Measurements from ENCODE around the gene FTCDNL1.
A peak's percentile ranks its signal among the peaks of the same experiment; 100 is the strongest.

The FTCDNL1 gene

GRCh38 chr2:199797431-199798403, 53.3 kb downstream of the FTCDNL1 start:
- TF ChIP-seq, protein P1, sequence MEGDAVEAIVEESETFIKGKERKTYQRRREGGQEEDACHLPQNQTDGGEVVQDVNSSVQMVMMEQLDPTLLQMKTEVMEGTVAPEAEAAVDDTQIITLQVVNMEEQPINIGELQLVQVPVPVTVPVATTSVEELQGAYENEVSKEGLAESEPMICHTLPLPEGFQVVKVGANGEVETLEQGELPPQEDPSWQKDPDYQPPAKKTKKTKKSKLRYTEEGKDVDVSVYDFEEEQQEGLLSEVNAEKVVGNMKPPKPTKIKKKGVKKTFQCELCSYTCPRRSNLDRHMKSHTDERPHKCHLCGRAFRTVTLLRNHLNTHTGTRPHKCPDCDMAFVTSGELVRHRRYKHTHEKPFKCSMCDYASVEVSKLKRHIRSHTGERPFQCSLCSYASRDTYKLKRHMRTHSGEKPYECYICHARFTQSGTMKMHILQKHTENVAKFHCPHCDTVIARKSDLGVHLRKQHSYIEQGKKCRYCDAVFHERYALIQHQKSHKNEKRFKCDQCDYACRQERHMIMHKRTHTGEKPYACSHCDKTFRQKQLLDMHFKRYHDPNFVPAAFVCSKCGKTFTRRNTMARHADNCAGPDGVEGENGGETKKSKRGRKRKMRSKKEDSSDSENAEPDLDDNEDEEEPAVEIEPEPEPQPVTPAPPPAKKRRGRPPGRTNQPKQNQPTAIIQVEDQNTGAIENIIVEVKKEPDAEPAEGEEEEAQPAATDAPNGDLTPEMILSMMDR (IDR thresholded peaks at IDR 0.05; ENCODE audit: unreplicated experiment in 3 of 3): no peak
- peak overlapping the region in 1 of 3 experiments; percentile 10 for H3K27ac Mint-ChIP-seq
- peaks cover 24% of the 10 kb centered on the region for H3K4me1 Mint-ChIP-seq
- H3K36me3 Mint-ChIP-seq (ENCODE audit: low read depth): no peaks in the 10 kb centered on the region
- H3K9me3 Mint-ChIP-seq: no peaks in the 10 kb centered on the region
- H3K27me3 Mint-ChIP-seq (ENCODE audit: low read depth): peaks cover 4% of the 10 kb centered on the region
- no peak overlapping the region for H3K4me3 Mint-ChIP-seq

DNA sequence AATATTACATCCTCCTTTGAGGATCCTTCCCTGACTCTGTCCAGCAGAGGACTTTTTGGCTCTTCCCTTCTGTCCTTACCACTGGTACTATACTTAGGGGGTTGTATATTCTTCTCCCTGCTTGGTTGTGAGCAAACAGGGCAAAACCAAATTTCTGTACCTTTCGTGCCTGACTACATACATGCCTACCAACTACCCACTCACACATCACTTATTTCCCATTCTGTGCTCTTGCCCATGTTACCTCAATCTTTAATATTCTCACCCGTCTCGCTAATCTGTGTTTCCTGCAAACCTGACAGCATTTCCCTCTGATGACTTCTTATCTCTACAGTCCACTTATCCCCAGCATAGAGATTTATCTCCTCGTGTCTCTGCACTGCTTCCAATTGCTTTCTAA, 58.6 kb downstream of the FTCDNL1 start:
- Mint-ChIP-seq H3K9me3 (no peaks in the 10 kb centered on the region), H3K4me1 (peaks cover under 1% of the 10 kb centered on the region), H3K4me3 (no peak overlapping the region), H3K36me3 (ENCODE audit: low read depth) (no peaks in the 10 kb centered on the region), H3K27me3 (ENCODE audit: low read depth) (peaks cover 4% of the 10 kb centered on the region), H3K27ac (no peak overlapping the region)
- TF ChIP-seq, protein P1 (IDR thresholded peaks at IDR 0.05; ENCODE audit: unreplicated experiment in 3 of 3): no peak

DNA sequence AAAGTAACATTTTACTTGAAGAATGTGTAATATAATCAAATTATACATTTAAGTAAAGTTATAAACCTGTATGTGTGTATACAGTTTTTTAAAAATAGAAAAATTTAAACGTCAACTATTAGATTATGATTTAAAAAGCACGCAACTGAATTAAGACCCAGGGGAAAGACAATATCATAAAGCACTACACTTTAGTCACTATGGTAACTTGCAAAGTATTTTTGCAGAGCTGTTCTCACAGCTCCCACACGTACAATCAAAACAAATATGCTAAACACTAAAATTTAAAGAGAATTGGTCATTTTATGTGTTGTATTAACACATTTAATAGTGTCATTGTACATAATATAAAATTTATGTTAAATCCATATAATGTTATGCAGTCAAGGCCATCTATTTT, 59.7 kb downstream of the FTCDNL1 start:
- Mint-ChIP-seq H3K4me1 (no peaks in the 10 kb centered on the region), H3K9me3 (no peaks in the 10 kb centered on the region), H3K27ac (no peak overlapping the region), H3K4me3 (no peak overlapping the region), H3K27me3 (ENCODE audit: low read depth) (peaks cover 4% of the 10 kb centered on the region), H3K36me3 (ENCODE audit: low read depth) (no peaks in the 10 kb centered on the region)
- TF ChIP-seq, protein P1 (IDR thresholded peaks at IDR 0.05; ENCODE audit: unreplicated experiment in 3 of 3): no peak

DNA sequence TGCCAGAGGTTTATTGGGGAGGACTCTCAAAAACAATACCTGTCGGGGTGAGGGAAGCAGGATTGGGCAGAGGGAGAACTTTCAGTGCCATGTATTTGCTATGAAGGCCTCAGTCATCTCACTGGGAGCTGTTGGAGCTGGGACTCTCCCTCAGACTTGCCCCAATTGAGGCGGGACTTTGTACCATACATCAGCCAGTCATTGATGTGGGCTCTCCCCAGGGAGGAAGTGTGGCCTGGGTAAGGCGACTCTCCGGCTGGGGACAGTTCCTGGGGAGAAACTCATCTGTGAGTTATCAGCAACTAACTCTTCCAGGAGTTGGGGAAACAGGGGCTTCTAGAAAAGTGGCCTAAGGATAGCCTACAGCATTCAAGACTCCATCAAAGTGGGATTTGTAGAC, 66.5 kb downstream of the FTCDNL1 start:
- Mint-ChIP-seq H3K4me3 (no peak overlapping the region), H3K36me3 (ENCODE audit: low read depth) (no peaks in the 10 kb centered on the region)

DNA sequence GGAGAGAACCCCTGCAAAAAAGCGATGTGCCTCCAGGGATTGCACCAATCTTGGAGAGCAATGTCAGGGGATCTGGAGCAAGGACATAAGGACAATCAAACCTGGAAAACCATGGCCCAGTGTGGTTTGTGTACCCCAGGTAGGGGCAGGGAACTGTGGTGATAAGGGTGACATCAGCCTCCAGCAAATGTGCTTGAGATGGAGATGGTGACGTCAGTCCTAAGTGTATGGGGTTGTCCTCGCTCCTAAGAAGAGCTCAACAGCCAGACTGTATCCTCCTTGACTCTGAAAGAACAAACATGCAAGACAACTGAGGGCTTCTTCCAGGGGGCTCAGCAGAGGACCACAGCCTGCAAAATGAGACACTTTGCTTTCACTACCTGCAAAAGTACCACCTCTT, 71.4 kb downstream of the FTCDNL1 start:
- Mint-ChIP-seq H3K36me3 (ENCODE audit: low read depth) (no peaks in the 10 kb centered on the region), H3K4me1 (no peaks in the 10 kb centered on the region), H3K27me3 (ENCODE audit: low read depth) (peaks cover 6% of the 10 kb centered on the region), H3K27ac (no peak overlapping the region), H3K9me3 (peaks cover 5% of the 10 kb centered on the region), H3K4me3 (no peak overlapping the region)
- TF ChIP-seq, protein P1 (IDR thresholded peaks at IDR 0.05; ENCODE audit: unreplicated experiment in 3 of 3): no peak

More for the DNA sequence above, 66.5 kb downstream of the FTCDNL1 start:
- Mint-ChIP-seq H3K27ac (no peak overlapping the region), H3K27me3 (ENCODE audit: low read depth) (peaks cover 2% of the 10 kb centered on the region), H3K9me3 (peaks cover 5% of the 10 kb centered on the region), H3K4me1 (no peaks in the 10 kb centered on the region)
- TF ChIP-seq, protein P1 (IDR thresholded peaks at IDR 0.05; ENCODE audit: unreplicated experiment in 3 of 3): no peak
